Forelimb muscle (tissue), 1 donor: ENCODE data around the gene CTTN. TPM values are rescaled to one million over a fixed set of nuclear protein-coding genes. Genes with fewer than 3 reads are reported as not detected.
"Not testable (repeated sequence)": the region's sequence is repeated elsewhere in the genome, so short reads cannot be mapped to it uniquely, and the experiment has no call there.

ENCODE experiments used
- DNase-seq: peaks from one replicate; pipeline ENCODE4 v3.0.0-alpha.2; 2013; ENCODE audit warnings: low read depth
- polyA plus RNA-seq: library from polyadenylated mRNA; unstranded; fragments of 120-200 nt; gene quantifications from one replicate; pipeline ENCODE4 v1.2.1, GENCODE V29; 2013; ENCODE audit not compliant: insufficient read length

The CTTN gene
- polyA plus RNA-seq, 1 donor = 99.5 TPM

DNA sequence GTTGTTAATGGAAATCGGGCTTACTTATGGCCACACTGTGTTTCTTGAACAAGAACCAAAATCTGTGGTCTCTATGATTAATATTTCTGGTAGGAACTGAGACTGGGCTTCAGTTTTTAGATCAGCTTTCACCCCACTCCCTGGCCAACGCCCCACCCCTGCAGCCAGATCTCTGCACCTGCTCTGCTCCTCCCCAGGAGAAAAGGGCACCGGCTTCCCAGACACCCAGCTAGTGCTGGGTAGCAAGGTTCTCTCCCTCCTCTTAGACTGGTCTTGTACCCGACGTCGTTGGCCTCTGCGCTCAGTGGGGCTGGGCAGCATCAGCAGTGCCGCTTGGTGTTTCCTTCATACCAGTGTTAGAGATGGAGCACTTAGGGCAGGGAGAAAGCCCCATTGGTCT is 17.0 kb upstream of the CTTN start:
- DNase-seq = no peak

DNA sequence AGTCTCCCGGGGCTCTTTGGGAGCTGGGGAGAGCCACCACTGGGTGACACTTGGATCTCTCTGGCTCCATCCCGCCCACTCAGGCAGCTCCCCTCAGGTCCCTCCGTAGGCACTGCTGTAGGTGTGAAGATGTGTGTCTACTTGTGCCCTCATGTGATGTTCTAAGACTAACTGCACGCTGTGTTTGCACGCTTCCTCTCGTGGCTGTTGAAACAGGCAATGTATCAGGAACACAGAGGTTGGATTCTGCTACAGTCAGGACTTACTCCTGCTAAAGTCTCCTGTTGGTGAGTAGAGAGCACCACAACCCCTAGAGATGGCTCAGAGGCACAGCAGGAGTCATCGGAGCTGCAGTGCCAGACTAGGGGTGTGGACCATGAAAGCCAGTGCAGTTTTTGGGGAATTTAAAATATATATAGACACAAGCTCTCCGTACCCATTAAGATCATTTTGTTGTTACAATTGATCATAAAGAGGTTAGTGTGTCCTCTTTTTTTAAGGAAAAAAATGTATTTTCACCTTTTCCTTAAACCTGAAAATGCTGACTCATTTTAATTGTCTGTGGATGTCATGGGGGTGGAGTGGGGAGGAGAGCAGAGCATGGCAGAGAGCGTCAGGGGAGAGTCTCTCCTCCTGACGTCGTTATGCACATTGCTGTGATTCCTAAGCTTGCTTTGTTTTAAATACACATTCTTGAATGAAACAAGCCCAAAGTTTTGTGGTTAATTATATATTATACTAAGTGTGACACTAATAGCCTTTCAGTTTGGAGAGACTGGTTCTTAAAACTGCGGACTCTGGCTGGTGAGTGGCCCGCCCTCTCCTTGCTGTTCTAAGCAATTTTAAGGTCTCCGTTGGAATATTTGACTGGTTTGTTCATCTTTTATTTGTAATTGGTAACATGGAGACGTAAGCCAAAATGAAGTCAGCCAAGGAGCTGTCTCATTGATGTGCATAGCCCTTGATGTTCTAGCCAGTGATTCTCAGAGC is 16.2 kb upstream of the CTTN start:
- DNase-seq = no peak

GRCh38 chr11:70383664-70384565 is 14.4 kb upstream of the CTTN start:
- no peak for DNase-seq

- DNase-seq = no peak
Observed at GRCh38 chr11:70384566-70385152, 13.7 kb upstream of the CTTN start.

- no peak for DNase-seq
Observed at GRCh38 chr11:70387564-70387963, 10.8 kb upstream of the CTTN start.

DNA sequence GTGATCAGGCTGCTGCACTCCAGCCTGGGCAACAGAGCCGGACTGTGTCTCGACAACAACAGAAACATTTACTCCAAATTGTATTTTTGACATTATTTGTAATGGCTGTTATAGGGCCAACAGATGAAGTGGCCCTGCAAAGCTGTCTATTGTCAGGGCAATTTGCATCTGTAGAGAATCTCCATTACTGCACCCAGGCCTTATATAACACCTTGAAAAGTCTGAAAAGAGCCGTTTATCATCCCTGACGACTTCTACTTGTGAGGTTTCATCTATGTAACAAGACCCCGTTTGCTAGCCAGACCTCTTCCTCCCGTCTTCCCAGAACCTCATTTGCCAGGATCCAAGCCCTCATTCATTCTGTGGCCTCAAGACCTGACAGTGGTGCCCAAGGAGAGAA is 9.1 kb upstream of the CTTN start:
- no peak for DNase-seq

DNA sequence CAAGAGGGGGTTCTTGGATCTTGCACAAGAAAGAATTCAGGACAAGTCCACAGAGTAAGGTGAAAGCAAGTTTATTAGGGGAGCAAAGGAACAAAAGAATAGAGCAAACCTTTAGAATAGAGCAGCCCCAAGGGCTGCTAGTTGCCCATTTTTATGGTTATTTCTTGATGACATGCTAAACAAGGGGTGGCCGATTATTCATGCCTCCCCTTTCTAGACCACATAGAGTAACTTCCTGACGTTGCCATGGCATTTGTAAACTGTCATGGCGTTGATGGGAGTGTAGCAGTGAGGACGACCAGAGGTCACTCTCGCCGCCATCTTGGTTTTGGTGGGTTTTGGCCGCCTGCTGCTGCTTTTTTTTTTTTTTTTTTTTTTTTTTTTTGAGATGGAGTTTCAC is 7.4 kb upstream of the CTTN start:
- DNase-seq = not testable (repeated sequence)

GRCh38 chr11:70394211-70394950 is 3.9 kb upstream of the CTTN start:
- DNase-seq = no peak

DNA sequence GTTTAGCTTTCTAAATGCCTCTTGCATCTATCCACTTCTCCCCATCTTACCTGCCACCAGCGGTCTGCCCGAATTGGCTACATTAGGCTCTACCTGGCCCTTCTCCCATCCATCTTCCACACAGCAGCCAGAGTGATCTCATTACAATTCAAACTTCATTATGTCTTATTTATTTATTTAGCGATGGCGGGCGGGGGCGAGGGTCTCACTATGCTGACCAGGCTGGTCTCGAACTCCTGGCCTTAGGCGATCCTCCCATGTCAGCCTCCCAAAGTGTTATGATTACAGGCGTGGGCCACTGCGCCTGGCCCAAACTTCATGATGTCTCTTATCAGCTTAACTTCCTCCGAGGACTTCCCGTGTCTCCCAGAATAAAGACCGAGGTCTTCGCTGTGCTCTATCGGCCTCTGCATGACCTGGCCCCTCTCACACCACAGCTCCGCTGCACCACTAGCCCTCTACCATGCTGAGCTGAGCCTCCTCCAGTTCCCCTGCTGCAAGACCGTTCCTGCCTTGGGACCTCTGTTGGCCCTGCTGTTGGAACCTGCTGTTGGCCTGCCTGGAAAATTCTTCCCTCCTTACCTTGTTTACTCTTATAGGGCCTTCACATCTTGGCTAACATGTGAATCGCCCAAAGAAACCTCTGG is 870 bp upstream of the CTTN start:
- no peak for DNase-seq

DNA sequence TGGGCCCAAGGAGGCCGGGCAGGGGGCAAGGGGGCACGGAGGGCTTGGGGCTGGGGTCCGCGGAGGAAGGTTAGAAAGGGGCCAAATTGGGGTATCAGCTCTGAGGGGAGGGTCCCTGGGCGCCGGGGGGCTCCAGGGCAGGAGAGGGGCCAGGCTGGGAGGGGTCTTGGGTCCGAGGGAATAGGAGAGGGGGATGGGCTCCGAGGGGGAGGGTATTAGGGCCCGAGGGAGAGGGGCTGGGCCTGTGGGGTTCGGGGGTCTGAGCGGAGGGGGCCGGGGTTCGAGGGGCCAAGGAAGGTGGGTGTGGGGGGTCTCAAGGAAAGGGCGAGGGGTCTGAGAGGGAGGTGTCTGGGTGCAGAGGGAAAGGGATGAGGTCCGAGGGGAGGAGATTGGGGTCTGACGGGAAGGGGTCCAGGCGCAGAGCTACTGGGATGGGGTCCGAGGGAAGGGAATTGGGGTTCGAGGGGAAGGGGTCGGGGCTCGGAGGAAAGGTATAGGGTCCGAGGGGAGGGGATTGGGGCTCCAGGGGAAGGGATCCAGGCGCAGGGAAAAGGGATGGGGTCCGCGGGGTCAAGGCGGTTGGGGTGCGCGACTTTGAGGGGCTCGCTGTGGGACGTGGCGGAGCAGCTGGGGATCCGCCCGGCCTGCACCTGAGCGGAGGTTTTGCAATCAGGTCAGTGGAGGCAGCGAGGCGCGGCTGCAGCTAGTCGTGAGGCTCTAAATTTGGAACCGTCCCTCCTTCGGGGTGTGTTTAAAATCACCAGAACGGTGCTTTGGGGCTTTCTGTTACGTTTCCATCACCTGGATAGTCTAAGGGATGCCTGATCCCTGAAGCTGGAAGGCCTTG is 728 bp downstream of the CTTN start:
- DNase-seq = no peak

GRCh38 chr11:70399681-70400112 is 1.4 kb downstream of the CTTN start:
- DNase-seq = no peak

GRCh38 chr11:70400643-70401042 is 2.3 kb downstream of the CTTN start:
- DNase-seq = no peak

DNA sequence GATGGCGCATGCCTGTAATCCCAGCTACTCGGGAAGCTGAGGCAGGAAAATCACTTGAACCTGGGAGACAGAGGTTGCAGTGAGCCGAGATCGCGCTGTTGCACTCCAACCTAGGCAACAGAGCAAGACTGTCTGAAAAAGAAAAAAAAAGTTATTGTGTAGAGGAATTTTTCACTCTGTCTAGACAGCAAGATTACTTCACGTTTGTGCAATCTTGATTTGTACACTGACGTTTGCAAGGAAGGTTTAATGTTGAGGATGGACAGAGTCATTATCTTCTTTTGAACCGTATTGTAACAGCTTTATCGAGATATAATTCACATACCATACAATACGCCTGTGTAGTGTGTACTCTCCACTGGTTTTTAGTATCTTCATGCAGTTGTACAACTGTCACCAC is 3.7 kb downstream of the CTTN start:
- no peak for DNase-seq

DNA sequence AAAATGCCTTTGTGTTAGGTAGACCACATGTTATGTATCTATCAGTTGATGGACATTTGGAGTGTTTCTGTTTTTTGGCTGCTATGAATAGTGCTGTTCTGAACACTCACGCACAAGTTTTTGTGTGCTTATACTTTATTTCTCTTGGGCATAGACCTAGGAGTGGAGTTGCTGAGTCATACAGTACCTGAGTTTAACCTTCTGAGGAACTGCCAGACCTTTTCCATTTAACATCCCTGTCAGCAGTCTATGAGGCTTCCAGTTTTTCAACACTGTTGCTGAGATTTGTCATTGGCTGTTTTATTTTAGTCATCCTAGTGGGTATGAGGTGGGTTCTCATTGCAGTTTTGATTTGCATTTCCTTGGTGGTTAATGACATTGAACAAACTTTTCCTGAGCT is 4.4 kb downstream of the CTTN start:
- DNase-seq = no peak

DNA sequence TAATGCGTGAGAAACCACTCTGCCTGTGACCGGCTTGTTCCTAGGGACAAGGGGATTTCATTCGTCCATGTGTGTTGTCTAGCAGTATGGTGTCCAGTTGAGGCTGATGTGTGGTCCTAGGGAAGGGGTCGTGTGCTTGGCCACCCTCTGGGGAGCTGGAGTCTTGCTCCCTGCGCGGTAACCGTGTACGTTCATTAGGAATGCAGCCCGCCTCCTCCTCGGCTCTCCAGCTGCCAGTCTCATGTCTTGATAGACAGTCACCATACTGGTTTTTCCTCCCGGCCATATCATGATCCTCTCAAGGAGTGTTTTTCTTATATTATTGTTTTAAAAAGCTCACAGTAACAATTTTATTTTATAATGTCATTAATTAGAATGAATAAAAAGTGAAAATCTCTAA is 5.9 kb downstream of the CTTN start:
- no peak for DNase-seq

- no peak for DNase-seq
Observed at GRCh38 chr11:70405679-70406395, 7.5 kb downstream of the CTTN start.

GRCh38 chr11:70407121-70407520 is 8.8 kb downstream of the CTTN start:
- DNase-seq = no peak

GRCh38 chr11:70407814-70408213 is 9.5 kb downstream of the CTTN start:
- no peak for DNase-seq

DNA sequence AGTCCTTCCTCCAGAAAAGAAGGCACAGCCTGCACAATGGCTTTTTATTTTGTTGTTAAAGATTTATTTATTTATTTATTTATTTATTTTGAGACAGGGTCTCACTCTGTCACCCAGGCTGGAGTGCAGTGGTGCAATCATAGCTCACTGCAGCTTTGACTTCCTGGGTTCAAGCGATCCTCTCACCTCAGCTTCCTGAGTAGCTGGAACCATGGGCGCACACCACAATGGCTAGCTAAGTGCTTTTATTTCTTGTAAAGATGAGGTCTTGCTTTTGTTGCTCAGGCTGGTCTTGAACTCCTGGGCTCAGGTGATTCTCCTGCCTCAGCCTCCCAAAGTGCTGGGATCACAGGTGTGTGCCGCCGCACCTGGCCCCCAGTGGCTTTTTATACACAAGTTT is 10.0 kb downstream of the CTTN start:
- DNase-seq = not testable (repeated sequence)
